RWPE2 (cell line): ENCODE measurements around the gene GPS1.

Source experiments
- ATAC-seq: fragments of 200-7000 bp; cut with Tn5 transposase; 3 replicates; pipeline ENCODE4 v1.9.1; 2021; ENCODE audit warnings: low read depth
- DNase-seq: peaks from one replicate; pipeline ENCODE4 v3.0.0-alpha.2; 2020; ENCODE audit warnings: low spot score
- H3K27ac ChIP-seq: fragments of 450-650 bp; 2 replicates; pipeline ENCODE4 v1.5.1; 2017; ENCODE audit warnings: mild to moderate bottlenecking; ENCODE audit not compliant: poor library complexity, severe bottlenecking
- H3K27me3 ChIP-seq: fragments of 250-450 bp; sonication (Bioruptor Pico); 2 replicates; pipeline ENCODE4 v1.5.1; 2021; ENCODE audit warnings: mild to moderate bottlenecking, moderate library complexity; ENCODE audit not compliant: insufficient read depth, poor library complexity, severe bottlenecking
- H3K36me3 ChIP-seq: fragments of 250-450 bp; sonication (Bioruptor Pico); 2 replicates; pipeline ENCODE4 v1.5.1; 2020; ENCODE audit warnings: low read depth, mild to moderate bottlenecking, moderate library complexity
- H3K4me1 ChIP-seq: fragments of 250-450 bp; sonication (Bioruptor Pico); 2 replicates; pipeline ENCODE4 v1.5.1; 2021; ENCODE audit warnings: mild to moderate bottlenecking, moderate library complexity; ENCODE audit not compliant: insufficient read depth, poor library complexity, severe bottlenecking
- H3K4me3 ChIP-seq: fragments of 250-450 bp; sonication (Bioruptor Pico); 2 replicates; pipeline ENCODE4 v1.5.1; 2021; ENCODE audit warnings: mild to moderate bottlenecking, moderate library complexity; ENCODE audit not compliant: severe bottlenecking
- H3K9me3 ChIP-seq: fragments of 250-450 bp; sonication (Bioruptor Pico); 2 replicates; pipeline ENCODE4 v1.5.1; 2021; ENCODE audit warnings: mild to moderate bottlenecking, moderate library complexity; ENCODE audit not compliant: severe bottlenecking
- TF ChIP-seq, protein P1 (sequence below): fragments of 450-650 bp; IDR thresholded peaks from one replicate; pipeline ENCODE4 v1.5.1; 2017; ENCODE audit warnings: mild to moderate bottlenecking, moderate library complexity; ENCODE audit not compliant: poor library complexity, severe bottlenecking

GPS1 gene

GRCh38 chr17:82051776-82052637, at the start of gene GPS1, which contains the start of gene RFNG:
Gene GPS1, plus strand, starts transcription at chr17:82051898. Its CDS starts 34 bp downstream, at chr17:82051932.
Gene RFNG, minus strand, starts transcription at chr17:82051811. Its CDS starts 45 bp downstream, at chr17:82051766.
- DNase-seq (no peak), ATAC-seq (peak; percentile 65)
- Histone ChIP-seq H3K4me3 (peak within 1 kb of the TSS; percentile 99), H3K27me3 (no peaks in the 10 kb centered on the region), H3K36me3 (peaks cover 72% of the 10 kb centered on the region), H3K9me3 (no peaks in the 10 kb centered on the region), H3K27ac (peak within 1 kb of the TSS; percentile 49), H3K4me1 (peaks cover 5% of the 10 kb centered on the region)
- TF ChIP-seq, protein P1, sequence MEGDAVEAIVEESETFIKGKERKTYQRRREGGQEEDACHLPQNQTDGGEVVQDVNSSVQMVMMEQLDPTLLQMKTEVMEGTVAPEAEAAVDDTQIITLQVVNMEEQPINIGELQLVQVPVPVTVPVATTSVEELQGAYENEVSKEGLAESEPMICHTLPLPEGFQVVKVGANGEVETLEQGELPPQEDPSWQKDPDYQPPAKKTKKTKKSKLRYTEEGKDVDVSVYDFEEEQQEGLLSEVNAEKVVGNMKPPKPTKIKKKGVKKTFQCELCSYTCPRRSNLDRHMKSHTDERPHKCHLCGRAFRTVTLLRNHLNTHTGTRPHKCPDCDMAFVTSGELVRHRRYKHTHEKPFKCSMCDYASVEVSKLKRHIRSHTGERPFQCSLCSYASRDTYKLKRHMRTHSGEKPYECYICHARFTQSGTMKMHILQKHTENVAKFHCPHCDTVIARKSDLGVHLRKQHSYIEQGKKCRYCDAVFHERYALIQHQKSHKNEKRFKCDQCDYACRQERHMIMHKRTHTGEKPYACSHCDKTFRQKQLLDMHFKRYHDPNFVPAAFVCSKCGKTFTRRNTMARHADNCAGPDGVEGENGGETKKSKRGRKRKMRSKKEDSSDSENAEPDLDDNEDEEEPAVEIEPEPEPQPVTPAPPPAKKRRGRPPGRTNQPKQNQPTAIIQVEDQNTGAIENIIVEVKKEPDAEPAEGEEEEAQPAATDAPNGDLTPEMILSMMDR = no peak

DNA sequence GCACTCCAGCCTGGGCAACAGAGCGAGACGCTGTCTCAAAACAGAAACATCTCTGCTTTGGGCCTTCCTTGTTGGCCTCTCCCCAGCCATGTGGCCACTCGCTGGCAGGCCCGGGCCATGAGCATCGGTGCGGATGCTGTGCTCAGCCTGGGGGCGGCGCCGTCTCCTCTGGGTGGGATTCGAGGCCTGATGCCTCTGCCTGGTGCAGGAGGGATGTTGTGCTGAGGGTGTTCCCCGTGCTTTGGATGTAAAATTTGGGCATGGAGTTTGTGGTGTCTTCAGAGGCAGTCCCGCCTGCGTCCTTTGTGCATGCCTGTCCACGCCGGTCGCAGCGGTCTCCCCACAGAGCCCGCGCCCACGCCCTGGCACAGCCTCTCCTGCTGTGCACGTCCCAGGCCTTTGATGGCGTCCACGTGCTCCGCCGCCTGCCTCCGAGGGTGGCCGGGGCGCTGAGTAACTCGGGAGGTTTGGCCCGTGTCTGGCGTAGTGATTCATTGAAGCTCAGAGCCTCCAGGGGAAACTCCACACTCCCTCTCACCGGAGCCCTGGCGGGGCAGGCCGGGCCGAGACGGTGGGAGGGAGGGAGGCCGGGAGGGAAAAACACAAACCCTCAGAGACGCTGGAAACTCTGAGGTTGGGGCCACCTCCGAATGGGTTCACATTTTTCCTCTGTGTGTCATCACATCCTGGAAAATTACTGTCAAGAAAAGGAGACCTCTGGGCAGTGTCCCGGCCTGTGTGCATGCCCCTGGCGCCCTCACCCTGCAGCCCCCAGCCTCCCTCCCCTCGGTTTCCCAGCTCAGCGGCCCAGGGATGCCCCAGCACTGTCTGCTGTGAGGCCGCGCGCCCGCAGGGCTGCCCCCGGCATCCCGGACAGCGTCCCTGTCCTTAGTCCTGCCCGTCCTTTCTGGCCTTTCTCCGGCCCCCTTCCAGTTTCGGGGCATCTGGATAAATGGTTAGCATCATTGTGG, 48.0 kb upstream of the GPS1 start:
- H3K9me3 ChIP-seq = no peaks in the 10 kb centered on the region
- TF ChIP-seq, protein P1 = no peak
- ATAC-seq (peak; percentile 94), DNase-seq (peak; percentile 96)
- H3K27ac ChIP-seq = peak overlapping the region; percentile 77
- H3K4me3 ChIP-seq = no peak overlapping the region
- H3K27me3 ChIP-seq = no peaks in the 10 kb centered on the region
- H3K36me3 ChIP-seq = no peaks in the 10 kb centered on the region
- peaks cover 23% of the 10 kb centered on the region for H3K4me1 ChIP-seq

GRCh38 chr17:82004517-82005455, 46.9 kb upstream of the GPS1 start:
- TF ChIP-seq, protein P1 = no peak
- Histone ChIP-seq H3K9me3 (no peaks in the 10 kb centered on the region), H3K27ac (peak overlapping the region; percentile 77), H3K36me3 (no peaks in the 10 kb centered on the region), H3K4me3 (no peak overlapping the region), H3K4me1 (peaks cover 23% of the 10 kb centered on the region), H3K27me3 (no peaks in the 10 kb centered on the region)
- DNase-seq = no peak
- ATAC-seq = no peak

DNA sequence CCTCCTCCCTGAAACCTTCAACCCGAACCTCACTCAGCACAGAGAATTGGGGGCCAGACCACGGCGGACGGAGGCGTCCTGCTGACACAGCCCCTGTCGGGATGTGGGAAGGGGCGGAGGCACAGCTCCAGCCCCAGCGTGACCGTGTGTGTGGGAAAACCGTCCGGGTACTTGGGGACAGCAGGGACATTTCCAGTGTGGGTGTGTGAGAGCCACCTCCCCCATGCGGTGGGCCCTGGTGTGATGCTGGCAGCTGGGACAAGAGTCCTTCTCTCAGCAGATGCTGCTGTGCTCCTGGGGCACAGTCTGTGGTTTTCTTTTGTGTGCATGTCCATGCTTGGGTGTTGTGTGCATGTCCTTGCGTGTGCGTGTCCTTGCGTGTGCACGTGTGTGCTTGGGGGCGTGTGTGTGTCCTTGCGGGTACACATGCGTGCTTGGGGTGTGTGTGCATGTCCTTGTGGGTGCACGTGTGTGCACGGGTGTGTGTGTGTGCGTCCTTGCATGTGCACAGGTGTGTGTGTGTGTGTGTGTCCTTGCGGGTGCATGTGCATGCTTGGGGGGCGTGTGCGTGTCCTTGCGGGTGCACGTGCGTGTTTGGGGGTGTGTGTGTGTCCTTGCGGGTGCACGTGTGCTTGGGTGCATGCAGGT, 45.9 kb upstream of the GPS1 start:
- no peaks in the 10 kb centered on the region for H3K27me3 ChIP-seq
- TF ChIP-seq, protein P1 = no peak
- H3K36me3 ChIP-seq = no peaks in the 10 kb centered on the region
- no peaks in the 10 kb centered on the region for H3K9me3 ChIP-seq
- ATAC-seq (no peak), DNase-seq (no peak)
- no peak overlapping the region for H3K4me3 ChIP-seq
- no peak overlapping the region for H3K27ac ChIP-seq
- H3K4me1 ChIP-seq = peaks cover 23% of the 10 kb centered on the region
